ENCODE measurements around the gene GALNT1.

The GALNT1 gene

DNA sequence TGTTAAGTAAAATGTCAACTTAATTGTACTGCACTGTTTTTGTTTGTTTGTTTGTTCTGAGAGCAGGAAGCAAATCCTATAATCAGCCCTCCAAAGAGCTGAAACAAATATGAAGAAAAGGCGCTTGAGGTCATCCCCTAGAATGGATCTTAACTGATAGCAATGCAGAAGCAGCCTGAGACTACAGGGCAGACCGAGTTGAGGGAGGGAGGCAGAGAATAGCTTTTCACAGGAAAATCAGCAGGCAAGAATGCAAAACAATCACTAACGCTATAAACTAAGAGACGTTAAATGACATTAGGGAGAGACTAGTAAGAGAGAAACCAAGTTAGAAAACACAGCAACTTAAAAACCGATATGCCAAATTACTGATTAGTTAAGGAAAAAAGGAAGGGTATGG lies 37.2 kb downstream of the GALNT1 start:
- no peak for DNase-seq

DNA sequence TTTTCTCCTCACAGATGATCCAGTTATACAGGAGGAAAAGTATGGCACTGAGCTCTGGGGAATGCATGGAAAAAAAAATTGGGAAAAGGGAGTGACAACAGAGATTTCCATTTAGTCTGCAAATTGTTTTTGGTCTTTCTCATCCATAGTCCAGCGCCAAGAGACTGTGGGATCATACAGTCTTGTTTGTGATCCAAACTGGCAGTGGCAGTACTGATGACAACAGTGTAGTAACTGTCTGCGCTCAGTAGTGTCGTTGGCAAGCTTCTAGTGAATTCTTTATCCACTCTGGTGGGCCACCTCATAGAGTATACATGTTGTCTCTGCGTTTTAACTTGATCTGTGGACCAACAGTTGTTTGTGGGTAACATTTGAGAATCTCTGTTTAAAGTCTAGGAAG lies 37.9 kb downstream of the GALNT1 start:
- no peak for DNase-seq

DNA sequence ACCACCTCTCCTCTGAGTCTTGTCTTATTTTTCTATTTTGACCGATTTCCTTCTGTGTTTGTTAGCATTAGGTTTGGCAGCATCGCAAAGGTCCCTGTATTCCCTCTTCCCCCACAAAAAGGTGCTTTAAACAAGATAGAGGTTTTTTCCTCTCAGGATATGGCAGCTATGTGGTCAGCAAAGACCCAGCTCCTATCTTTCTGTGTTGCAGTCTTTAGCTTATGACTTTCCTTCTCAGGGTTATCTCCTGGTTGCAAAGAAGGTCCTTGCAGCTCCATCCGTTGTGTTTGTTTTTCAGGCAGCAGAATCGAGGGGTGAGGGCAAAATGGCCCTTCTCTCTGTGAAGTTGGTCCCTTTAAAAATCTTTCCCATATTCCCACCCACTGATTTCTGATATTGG lies 38.4 kb downstream of the GALNT1 start:
- DNase-seq = no peak

DNA sequence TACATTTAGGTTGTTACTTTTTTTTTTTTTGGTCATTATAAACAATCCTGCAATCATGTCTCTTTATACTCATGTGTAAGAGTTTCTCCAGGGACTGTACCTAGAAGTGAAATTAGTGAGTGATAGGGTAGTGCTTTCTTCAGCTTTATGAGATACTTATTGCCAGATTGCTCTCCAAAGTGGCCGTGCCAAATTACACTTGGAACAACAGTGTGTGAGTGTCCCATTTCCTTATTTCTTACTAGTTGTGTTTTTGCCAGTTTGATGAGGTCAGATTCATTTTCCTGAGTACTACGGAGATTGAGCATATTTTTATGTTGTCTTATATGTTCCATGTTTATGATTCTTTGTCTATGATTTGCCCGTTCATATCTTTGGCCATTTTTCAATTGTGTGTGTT lies 39.2 kb downstream of the GALNT1 start:
- peak in 2 of 4 experiments; percentile 12 to 14 for DNase-seq

DNA sequence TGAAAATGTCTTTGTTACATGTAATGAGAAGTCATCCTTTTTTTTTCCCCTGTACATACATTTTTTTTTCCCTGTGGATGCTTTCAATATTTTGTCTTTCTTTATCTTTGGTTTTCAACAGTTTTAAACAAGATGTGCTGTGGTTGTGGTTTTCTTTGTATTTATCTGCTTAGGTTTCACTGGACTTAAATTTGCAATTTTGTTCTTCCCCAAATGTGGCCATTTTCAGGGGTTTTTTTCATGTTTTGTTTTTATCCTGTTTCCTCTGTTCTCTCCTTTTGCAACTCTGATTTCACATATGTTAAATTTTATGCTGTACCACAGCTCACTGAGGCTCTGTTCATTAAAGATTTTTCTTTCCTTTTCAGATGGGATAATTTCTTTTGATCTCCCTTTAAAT lies 41.7 kb downstream of the GALNT1 start:
- DNase-seq = no peak

DNA sequence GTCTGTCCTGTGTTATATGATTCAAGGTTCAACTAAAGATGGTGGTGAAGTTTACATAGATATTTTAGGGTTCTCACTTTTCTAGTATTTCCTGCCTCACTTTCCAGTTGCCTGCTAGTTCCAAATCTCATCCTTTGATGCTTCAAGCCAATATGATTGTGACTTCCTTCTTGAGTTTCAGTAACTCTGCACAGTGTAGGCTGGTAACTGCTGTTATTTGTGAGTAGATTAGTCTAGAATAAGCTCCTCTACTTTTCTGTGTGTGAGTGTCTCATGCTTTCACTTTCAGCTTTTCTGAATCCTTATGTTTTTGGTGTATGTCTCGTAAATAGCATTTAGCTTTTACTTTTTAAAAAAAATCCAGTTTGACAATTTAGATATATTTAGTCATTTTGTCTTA lies 42.6 kb downstream of the GALNT1 start:
- peak in 2 of 4 experiments; percentile 21 to 28 for DNase-seq

DNA sequence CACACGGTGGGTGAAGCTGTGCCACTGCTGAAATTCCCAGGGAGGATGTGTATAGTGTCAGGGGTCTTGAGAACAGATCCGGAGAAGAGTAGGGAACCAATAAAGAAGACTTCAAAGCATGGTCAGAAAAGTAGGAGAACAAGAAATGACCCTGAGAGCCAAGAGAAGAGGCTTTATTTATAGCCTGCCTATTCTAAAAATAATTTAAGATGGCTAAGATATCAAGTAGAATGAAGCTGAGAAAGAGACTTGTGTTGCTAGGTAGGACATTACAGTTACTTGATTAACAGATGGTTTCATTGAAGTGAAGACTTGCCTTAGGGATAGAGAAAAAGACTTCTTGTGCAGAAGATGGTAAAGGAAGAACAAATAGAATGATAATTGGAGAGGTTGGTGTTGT lies 43.7 kb downstream of the GALNT1 start:
- no peak for DNase-seq

DNA sequence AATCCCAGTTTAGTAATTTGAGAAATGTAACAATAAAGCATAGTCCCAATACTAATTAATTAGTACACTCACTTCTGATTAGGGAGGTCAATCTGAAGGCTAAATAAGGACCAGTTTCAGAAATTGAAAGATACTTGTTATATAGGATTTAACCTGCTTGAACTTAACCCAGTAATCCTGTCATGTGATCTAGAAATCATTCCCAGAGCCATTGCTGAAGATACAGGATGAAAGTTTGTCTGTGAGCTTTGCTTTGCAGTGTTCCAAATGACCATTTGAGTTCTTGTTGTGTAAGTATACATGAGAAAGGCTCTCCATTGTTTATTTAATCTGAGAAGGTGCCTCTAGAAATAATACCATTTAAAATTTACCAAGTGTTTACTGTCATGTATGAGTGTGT lies 52.2 kb downstream of the GALNT1 start:
- DNase-seq = no peak

DNA sequence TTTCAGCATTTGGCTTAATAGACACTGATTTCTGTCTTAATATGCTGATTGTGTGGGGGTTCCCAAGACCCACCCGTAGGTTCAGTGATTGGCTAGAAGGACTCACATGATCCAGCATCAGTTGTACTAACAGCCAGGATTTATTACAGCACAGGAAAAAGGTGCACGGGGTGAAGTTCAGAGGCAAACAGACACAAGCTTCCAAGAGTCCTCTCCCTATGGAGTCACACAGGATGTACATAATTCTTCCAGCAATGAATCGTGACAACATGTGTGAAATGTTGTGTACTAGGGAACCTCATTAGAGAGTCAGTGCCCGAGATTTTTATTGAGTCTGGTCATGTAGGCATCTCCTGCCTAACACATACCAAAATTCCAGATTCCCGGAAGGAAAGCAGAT lies 52.8 kb downstream of the GALNT1 start:
- DNase-seq = no peak

DNA sequence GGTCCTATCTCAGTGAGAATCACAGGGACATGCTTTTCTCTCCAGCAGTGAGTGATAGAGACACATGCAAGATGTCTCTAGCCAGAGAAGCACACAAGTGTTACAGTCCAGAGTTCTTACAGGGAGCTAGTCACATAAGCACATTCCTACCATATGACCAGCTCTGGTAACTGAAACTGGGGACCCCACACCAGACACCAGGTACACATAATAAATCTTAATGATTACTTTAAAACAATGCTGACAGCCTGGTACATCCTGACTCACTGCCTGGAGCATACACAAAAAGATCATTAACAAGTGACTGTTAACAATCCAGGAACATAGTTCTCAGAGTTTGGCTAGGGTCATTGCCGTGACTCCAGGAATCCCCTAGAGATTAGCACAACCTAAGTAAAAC lies 53.6 kb downstream of the GALNT1 start:
- DNase-seq = no peak

DNA sequence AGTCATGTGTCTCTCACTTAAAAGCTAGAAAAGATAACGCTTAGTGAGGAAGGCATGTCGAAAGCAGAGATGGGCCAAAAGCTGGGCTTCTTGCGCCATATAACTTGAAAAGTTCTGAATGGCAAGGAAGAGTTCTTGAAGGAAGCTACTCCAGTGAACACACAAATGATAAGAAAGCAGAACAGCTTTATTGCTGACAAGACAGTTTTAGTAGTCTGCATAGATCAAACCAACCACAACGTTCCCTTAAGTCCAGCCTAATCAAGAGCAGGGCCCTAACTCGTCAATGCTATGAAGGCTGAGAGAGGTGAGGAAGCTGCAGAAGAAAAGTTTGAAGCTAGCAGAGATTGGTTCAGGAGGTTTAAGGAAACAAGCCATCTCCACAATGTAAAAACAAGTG lies 55.7 kb downstream of the GALNT1 start:
- DNase-seq = no peak

DNA sequence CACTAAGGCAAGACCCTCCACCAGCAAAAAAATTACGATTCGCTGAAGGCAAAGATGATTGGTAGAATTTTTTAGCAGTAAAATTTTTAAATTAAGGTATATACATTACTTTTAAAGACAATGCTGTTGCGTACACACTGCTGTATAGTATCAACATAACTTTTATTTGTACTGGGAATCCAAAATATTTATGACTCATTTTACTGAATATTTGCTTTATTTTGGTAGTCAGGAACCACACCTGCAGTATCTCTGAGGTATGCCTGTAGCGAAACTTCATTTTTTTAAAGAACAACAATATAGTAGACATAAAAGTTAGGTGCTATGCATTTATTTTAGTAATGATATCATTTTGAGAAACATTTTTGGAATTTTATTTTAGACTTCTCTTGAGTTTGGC lies 57.8 kb downstream of the GALNT1 start:
- DNase-seq = no peak

DNA sequence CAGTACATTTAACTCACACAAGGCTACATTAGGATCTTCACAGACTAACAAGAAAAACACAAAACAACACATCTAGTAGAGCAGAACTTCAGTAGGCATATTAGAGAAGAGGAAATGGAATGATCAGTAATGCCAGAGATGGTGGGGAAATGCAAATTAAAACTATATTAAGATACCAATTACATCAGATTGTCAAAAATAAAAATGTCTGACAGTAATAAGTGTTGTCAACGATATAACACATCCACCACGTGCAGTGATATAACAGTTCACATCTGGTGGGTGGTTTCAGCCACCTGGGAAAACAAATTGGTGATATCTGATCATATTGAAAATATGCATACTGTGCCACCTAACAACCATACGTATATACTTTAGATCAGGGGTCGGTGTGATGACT lies 59.9 kb downstream of the GALNT1 start:
- no peak for DNase-seq

DNA sequence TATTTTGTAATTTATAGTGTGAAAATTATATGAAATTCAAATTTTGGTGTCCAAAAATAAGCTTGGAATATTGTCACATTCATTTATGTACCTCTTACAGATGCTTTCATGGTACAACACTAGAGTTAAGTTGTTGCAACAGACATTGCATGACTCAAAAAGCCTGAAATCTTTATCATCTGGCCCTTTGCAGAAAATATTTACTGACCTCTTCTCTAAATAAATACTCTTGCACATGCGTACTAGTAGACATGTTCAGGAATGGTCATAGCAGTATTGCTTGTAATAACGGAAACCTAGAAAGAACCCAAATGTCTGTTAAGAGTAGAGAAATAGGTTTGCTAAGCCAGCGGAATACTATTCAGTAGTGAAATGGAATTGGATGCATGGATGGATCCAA lies 60.4 kb downstream of the GALNT1 start:
- DNase-seq = no peak

DNA sequence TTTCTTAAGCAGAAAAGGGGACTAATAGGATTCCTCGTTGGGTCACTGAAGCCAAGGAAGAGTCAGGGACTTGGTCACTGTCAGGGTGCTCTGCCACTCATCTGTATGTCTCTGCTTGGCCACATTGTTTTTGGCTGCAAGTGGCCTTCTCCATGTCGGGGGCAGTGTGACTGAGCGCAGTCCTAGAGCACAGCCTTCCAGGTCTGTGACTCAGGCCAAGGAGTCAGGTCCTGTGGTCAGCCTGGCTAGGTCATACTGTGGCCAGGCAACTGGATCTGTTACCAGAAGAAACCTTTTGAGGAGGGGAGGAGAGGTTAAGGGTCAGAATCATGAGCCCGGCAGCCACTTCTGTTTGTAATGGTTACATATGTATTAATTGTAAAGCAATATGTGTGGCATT lies 61.3 kb downstream of the GALNT1 start:
- DNase-seq = no peak

DNA sequence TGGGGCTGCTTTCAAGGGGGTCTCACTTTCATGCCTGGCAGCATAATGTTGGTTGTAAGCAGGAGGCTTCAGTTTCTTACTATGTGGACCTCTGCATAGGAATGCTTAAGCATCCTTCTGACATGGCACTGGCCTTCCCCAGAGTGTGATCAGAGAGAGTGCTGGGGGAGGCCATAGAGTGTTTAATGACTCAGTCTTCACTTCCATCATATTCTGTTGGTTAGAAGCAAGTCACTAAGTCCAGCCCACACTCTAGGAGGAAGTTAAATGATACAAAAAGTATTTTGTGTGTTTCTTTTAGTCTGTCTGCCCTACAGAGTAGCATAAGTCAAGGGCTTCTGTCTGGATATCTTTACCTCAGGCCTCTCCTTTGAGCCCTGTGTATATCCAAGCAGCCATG lies 64.9 kb downstream of the GALNT1 start:
- DNase-seq = peak in 2 of 4 experiments; percentile 19 to 38

DNA sequence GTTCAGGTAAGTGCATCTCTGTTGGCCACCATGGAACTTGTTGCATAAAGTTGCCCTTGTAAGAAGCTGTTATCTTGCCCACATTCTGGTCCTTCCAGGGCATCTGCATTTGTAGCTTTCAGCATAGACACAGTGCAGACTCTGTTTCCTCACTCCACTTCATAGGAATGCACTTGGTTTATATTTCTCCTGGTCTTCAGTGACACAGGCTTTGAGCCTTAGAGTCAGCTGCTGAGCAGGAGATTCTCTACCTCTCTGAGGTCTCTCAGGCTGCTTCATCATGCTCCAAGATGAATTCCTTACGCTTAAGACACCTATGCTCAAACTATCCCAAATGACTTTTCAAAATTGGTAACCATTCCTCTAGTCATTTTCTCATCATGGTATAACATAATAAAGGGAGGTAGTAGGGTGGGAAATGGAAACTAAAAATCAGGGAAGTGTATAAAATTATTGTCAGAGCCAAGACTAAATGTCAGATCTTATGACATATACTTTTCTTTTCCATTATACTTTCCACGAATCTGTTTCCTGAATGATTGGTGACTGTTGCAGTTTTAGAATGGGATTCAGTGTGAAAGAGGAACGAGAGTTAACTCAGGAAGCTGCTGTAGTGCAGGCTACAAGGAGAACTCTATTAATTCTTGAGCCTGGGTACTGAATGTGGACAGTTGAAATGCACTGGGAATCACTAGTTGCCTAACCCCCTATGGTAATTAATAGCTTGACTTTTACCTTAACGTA lies 72.0 kb downstream of the GALNT1 start:
- peak; percentile 40 to 75 (median 54) for DNase-seq

DNA sequence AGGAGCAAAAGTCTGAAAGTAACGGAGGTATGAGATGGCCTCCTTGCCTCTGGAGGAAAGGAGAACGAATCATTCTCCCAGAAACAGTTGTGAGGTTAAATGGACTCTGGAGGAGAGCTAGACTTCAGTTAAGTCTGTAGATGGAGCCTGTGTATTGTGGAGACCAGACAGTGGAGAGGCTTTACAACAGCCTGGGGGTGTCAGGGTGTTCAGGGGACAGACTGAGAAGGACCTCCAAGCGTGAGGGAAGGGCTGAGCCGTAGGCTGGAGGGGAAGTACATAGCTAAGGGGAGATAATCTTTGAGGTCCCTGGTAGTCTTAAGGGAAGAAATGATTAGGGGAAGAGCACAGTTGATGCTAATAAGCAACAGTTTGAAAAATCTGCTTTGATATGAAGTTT lies 76.6 kb downstream of the GALNT1 start:
- DNase-seq = no peak

DNA sequence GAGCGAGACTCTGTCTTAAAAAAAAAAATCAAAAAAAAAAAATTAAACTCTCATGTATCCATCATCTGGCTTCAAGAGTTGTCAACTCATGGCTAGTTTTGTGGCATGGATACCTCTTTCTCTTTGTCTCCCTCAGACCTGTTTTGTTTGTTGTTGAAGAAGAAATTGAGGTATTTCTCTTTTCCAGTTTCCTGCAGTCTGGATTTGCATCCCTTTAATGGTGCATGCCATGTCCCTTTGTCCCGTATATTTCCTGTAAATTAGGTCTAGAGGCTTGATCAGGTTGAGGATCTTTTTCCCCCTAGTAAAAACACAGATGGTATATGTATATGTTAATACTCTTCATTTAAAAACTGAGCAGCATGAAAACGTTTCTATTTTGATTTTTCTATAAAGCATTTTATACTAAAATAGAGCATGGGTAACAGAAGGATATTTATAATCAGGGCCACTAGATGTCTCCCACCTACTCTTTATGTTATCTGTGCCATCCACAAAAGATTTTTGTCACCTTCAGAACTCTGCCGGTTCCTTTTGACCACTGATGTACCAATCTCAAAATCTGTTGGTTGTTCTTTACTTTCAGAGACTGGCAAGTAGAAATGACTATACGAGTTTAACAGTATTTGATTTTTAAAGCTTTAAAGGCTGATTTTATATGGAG lies 80.1 kb downstream of the GALNT1 start:
- DNase-seq = no peak

DNA sequence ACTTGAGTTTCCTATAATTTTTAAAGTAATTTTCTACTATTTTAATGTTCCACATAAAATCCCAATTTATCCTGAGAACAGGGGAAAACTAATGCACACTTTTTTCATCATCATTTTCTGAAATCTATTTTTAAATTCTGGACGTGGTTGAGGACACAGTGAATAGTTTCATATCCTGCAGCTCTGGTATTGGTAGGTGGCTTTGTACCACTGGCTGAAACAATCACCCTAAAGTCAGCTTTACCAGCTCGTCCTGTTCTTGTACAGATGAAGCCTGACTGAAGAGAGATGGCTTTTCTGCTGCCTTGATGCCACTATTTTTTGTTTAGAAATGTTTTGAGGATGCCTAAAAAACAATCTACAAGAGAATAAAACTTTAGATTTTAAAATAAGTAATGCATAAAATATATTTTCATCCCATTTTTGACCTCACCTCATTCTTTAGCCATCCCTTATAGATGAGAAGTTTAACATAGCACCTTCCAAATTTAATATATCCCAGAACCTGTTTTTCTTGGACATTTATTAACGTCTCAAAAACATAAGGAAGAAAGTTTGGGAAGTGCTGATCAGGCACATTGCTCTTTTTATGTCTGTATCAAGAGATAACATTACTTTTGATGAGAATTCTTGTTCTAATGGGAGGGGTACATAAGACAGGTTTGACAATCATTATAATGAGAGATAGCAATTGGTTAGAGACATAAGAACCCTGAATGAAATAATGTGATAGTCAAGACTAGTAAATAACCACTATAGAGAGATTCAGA lies 80.9 kb downstream of the GALNT1 start:
- no peak for DNase-seq

DNA sequence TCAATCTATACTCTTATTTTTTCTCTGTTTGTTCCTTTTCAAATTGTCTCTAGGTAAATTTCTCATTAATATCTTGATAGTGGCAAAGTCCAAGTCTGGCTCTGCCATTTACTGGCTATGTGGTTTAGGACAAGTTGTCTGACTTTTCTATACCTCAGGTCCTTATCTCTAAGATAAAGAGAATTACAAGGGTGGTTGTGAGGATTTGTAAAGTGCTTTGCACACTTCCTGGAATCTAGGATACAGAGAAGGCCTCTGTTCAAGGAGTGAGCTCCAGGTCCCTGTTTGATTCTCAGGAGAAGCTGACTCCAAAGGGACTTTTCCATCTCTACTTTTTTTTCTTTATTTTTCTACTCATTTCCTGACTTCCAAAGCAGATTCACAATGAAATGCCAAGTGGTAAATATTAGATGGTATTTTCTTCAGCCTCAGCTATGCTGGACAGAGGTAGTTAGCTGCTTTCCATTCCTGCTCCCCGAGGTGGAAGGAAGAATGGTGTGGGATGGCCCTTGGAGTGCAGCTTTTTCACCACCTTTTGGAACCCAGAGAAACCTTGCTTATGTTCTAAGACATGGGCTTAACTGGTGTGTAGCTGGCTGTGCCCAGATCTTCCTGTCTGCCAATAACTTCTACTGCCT lies 90.5 kb downstream of the GALNT1 start:
- no peak for DNase-seq

DNA sequence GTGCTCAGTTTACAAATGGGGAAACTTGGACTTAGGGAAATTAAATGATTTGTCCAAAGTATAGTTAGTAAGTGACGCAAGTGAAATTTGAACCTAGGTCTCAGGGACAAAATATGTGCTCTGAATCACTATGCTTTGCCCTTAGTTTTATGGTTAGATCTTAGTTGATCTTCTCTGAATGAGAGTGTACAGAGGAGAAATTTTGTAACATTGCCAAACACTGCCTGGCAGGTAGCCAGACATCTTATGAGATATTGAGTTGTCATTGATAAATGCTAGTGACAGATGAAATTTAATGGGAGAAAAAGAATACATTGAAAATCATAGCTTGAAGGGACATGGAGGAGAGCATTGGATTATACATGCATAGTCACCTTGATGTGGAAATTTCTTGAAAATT lies 91.4 kb downstream of the GALNT1 start:
- no peak for DNase-seq

DNA sequence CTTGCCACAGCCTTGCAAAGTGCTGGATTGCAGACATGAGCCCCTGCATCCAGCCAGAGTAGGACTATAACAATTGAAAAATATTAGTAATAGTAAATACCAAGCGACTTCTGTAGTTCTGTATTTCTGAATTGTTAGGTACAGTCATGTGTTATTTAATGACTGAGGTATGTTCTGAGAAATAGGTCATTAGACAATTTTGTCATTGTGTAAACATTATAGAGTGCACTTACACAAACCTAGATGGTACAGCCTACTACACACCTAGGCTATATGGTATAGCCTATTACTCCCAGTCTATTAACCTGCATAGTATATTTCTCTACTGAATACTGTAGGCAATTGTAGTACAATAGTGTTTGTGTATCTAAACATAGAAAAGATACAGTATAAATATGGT lies 92.1 kb downstream of the GALNT1 start:
- no peak for DNase-seq

Data from suppressor macrophage (primary cell).